ENCODE data around the gene BIRC3.

The BIRC3 gene

DNA sequence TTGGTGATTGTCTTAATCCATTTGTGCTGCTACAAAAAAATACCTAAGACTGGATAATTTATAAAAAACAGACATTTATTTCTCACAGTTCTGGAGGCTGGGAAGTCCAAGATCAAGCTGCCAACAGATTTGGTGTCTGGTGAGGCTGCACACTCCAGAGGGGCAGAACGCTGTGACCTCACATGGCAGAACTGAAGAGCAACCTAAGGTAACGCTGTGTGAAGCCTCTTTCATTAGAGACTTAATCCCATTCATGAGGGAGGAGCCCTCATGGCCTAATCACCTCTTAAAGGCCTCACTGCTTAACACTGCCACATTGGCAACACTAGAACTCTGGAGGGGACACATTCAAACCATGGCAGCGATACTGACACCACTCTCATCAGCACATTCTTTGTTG lies 42.7 kb upstream of the BIRC3 start:
- no peak overlapping the region for H3K4me3 ChIP-seq (ENCODE audit: low read depth, low read length)
- TF ChIP-seq, protein P1, sequence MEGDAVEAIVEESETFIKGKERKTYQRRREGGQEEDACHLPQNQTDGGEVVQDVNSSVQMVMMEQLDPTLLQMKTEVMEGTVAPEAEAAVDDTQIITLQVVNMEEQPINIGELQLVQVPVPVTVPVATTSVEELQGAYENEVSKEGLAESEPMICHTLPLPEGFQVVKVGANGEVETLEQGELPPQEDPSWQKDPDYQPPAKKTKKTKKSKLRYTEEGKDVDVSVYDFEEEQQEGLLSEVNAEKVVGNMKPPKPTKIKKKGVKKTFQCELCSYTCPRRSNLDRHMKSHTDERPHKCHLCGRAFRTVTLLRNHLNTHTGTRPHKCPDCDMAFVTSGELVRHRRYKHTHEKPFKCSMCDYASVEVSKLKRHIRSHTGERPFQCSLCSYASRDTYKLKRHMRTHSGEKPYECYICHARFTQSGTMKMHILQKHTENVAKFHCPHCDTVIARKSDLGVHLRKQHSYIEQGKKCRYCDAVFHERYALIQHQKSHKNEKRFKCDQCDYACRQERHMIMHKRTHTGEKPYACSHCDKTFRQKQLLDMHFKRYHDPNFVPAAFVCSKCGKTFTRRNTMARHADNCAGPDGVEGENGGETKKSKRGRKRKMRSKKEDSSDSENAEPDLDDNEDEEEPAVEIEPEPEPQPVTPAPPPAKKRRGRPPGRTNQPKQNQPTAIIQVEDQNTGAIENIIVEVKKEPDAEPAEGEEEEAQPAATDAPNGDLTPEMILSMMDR (IDR thresholded peaks at IDR 0.05; ENCODE audit: low read depth, low read length, missing control alignments): no peak
- in situ Hi-C loops (cut with HindIII; ENCODE audit: low sequenced_read_pairs): no loop called here
- no peak for DNase-seq (ENCODE audit: low read depth)

DNA sequence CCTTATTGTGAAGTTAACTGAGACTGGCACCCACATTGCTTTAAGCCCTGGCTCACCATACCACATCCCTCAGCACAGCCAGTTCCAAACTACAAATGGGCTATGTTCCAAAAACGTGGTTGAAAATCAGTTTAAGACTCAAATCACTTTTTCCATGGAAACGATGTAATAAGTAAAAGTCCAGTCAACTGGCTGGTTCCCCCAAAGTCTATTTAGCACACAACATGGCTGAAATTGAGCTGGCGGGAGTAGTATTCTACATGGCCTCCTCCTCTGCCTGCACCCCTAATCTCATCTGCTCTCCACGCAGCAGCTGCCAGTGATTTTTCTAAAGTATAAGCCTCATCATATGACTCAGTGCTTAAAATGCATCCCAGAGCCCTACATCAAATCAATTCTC lies 40.9 kb upstream of the BIRC3 start:
- DNase-seq (ENCODE audit: low read depth): peak; percentile 46
- in situ Hi-C loops (cut with HindIII; ENCODE audit: low sequenced_read_pairs): no loop called here
- H3K4me3 ChIP-seq (ENCODE audit: low read depth, low read length): no peak overlapping the region
- TF ChIP-seq, protein P1 (IDR thresholded peaks at IDR 0.05; ENCODE audit: low read depth, low read length, missing control alignments): no peak

DNA sequence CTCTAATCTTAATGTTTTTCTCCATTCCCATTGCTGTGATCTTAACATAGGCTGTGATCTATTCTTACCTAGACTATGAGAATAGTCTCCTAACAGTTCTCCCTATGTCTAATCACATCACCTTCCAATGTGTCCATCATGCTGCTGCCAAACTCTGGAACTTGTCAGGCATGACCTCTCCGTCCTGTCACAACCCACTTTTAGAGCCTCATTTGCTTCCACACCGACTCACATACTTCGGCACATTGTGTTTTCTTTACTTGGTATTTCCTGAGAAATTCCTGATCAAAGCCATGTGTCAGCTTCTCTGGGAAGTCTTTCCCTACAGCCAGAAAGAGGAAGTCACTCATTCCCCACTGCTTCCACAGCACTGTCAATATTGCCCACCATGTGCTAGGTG lies 40.5 kb upstream of the BIRC3 start:
- no peak overlapping the region for H3K4me3 ChIP-seq (ENCODE audit: low read depth, low read length)
- TF ChIP-seq, protein P1 (IDR thresholded peaks at IDR 0.05; ENCODE audit: low read depth, low read length, missing control alignments): no peak
- in situ Hi-C loops (cut with HindIII; ENCODE audit: low sequenced_read_pairs): no loop called here
- DNase-seq (ENCODE audit: low read depth): no peak

DNA sequence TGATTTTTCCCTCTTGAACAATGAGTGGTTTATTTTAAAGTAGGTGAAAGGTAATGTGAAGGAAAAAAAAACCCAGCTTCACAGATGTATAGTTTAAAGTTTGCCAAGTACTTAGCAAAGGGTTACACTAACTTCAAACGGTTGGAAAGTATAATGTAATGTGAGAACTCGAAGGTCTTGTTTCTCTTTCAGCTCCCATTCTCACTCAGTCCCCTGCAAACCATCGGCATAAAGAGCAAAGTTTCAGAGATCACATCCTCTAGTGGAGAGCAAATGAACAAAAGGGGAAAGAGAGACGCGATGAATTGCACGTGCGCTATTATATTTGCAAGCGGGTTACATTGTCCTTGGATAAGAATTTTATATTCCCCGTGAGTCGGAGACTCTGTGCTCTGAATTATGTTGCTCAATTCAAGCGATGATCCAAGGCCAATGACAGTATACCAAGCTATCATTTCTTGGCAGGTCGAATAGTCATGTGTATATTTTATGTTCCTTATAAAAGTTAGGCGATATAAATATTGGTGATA lies 37.6 kb upstream of the BIRC3 start:
- H3K4me3 ChIP-seq (ENCODE audit: low read depth, low read length): no peak overlapping the region
- DNase-seq (ENCODE audit: low read depth): peak; percentile 68
- TF ChIP-seq, protein P1 (IDR thresholded peaks at IDR 0.05; ENCODE audit: low read depth, low read length, missing control alignments): peak; percentile 62
- in situ Hi-C loops (cut with HindIII; ENCODE audit: low sequenced_read_pairs): no loop called here

DNA sequence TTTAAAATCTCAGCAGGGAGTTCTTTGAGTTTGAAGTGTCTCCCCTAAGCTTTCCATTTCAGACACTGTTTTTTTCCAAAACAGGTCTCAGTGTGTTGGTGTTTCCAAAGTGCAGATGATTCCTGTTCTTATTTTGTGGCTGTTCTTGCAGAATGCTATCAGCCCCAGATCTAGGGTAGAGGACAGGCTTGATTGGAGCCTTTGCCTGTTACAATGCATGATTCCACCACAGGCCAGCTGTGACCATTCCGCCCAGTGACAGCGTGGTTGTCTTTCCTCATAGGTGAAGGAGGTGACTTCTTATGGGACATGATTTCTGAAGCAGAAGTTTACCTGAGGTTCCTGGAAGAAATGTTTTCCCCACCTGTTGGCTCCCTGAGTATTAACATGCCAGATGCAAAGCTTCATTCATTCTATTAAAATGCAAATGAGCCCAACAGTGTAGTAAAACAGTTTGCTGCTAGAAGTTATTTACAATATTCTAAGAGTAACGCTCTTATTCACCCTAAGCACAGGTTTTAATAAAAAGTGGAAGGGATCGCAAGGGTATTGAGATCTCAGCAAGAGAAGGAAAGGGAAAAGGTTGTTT lies 36.9 kb upstream of the BIRC3 start:
- TF ChIP-seq, protein P1 (IDR thresholded peaks at IDR 0.05; ENCODE audit: low read depth, low read length, missing control alignments): no peak
- no peak overlapping the region for H3K4me3 ChIP-seq (ENCODE audit: low read depth, low read length)
- in situ Hi-C loops (cut with HindIII; ENCODE audit: low sequenced_read_pairs): no loop called here
- DNase-seq (ENCODE audit: low read depth): no peak

DNA sequence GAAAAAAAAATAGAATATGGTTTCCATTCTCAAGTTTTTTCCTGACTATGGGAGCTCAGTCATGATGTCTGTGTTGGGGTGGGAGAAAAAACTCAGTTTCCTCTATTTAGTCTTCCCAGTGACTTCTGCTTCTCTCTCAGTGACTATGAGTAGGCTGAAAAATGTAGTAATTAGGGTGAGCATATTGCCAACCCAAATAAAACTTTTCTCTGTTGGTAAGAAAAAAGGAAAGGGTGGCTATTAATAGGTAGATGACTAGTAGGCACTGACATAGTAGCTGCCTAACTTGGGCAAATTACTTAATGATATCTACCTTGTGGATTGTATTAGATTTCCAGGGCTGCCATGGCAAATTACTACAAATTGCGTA lies 34.2 kb upstream of the BIRC3 start:
- H3K4me3 ChIP-seq (ENCODE audit: low read depth, low read length): no peak overlapping the region
- in situ Hi-C loops (cut with HindIII; ENCODE audit: low sequenced_read_pairs): no loop called here
- DNase-seq (ENCODE audit: low read depth): no peak
- TF ChIP-seq, protein P1 (IDR thresholded peaks at IDR 0.05; ENCODE audit: low read depth, low read length, missing control alignments): no peak

Data from astrocyte of the cerebellum (primary cell).